ENCODE data around the gene CCL1.

CCL1 gene

DNA sequence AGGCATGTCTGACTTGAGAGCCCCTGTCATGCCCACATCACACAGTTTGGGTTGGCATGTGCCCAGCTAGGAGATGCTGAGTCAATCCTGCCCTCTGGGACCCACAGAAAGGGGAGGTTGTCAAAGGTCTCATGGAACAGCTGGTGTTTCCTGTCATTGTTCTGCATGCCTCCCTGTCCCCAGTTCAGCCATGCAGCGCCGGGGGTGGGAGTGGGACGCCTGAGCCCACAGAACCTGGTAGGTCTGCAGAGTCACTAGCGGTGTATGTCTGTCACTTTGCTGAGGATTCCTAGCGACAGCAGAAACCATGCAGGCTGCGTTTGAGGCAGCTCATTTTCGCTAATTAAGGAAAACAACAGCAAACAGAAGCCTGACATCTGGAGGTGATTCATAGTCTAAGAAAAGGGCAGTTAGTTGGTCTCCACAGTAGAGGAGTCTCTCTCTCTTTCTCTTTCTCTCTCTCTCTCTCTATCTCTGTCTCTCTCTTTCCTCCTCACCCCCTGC, 19.6 kb upstream of the CCL1 start:
- Histone ChIP-seq H3K9me3 (ENCODE audit: control insufficient read depth, insufficient read depth, low read length) (no peaks in the 10 kb centered on the region), H3K9ac (ENCODE audit: low read depth, low read length) (no peak overlapping the region), H3K27ac (ENCODE audit: low read depth, low read length) (no peak overlapping the region), H3K4me1 (ENCODE audit: control insufficient read depth, insufficient read depth, low read length) (0 out of 2 replicates have a peak, but pooled peaks cover 6% of the 10 kb centered on the region), H3K36me3 (ENCODE audit: control insufficient read depth, insufficient read depth, low read length) (no peaks in the 10 kb centered on the region), H3K4me3 (ENCODE audit: low read depth, low read length) (no peak overlapping the region), H3K27me3 (ENCODE audit: control insufficient read depth, insufficient read depth, low read length) (no peaks in the 10 kb centered on the region)

DNA sequence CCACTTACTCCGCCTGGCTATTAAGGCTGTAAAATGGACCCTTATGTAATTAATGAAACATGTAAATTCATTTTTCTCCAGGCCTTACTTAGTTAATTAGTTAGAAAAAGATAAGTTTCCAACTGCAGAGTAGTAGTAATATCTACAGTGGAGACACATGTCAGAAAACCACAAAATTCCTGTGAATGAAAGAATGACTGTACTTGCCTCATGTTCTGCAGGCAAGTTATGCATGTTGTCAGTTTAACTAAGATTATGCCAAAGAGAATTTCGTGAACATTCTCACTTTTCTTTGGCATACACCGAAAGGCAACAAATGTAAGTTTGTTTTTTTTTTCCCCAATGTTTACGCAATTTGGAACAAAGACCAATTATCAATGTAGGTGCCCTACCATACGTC, 16.8 kb upstream of the CCL1 start:
- no peak overlapping the region for H3K27ac ChIP-seq (ENCODE audit: low read depth, low read length)
- no peaks in the 10 kb centered on the region for H3K9me3 ChIP-seq (ENCODE audit: control insufficient read depth, insufficient read depth, low read length)
- 0 out of 2 replicates have a peak, but pooled peaks cover 6% of the 10 kb centered on the region for H3K4me1 ChIP-seq (ENCODE audit: control insufficient read depth, insufficient read depth, low read length)
- no peak overlapping the region for H3K4me3 ChIP-seq (ENCODE audit: low read depth, low read length)
- no peaks in the 10 kb centered on the region for H3K36me3 ChIP-seq (ENCODE audit: control insufficient read depth, insufficient read depth, low read length)
- no peaks in the 10 kb centered on the region for H3K27me3 ChIP-seq (ENCODE audit: control insufficient read depth, insufficient read depth, low read length)
- H3K9ac ChIP-seq (ENCODE audit: low read depth, low read length), result no peak overlapping the region

DNA sequence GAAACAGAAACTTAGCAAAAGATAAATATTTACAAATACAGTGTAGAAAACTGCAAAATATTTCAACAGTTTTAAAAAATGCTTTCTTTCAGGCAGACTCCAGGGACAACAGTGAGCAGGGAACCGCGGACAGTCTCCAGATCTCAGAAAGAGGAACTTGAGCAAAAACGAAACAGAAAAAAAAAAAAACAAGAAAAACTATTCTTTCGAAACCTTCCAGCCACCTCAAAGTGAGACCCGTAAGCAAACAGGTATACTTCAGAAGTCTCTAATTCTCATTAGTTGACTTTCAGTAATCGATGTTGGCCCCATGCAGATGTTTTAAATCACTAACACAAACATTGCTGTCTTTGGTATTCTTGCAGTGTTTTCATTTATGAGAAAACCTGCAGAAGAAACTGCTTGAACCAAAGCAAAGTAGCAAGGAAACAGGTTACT, 15.7 kb upstream of the CCL1 start:
- Histone ChIP-seq H3K4me3 (ENCODE audit: low read depth, low read length) (no peak overlapping the region), H3K27ac (ENCODE audit: low read depth, low read length) (no peak overlapping the region), H3K9ac (ENCODE audit: low read depth, low read length) (no peak overlapping the region), H3K36me3 (ENCODE audit: control insufficient read depth, insufficient read depth, low read length) (no peaks in the 10 kb centered on the region), H3K4me1 (ENCODE audit: control insufficient read depth, insufficient read depth, low read length) (peaks cover 9% of the 10 kb centered on the region), H3K9me3 (ENCODE audit: control insufficient read depth, insufficient read depth, low read length) (no peaks in the 10 kb centered on the region), H3K27me3 (ENCODE audit: control insufficient read depth, insufficient read depth, low read length) (no peaks in the 10 kb centered on the region)

DNA sequence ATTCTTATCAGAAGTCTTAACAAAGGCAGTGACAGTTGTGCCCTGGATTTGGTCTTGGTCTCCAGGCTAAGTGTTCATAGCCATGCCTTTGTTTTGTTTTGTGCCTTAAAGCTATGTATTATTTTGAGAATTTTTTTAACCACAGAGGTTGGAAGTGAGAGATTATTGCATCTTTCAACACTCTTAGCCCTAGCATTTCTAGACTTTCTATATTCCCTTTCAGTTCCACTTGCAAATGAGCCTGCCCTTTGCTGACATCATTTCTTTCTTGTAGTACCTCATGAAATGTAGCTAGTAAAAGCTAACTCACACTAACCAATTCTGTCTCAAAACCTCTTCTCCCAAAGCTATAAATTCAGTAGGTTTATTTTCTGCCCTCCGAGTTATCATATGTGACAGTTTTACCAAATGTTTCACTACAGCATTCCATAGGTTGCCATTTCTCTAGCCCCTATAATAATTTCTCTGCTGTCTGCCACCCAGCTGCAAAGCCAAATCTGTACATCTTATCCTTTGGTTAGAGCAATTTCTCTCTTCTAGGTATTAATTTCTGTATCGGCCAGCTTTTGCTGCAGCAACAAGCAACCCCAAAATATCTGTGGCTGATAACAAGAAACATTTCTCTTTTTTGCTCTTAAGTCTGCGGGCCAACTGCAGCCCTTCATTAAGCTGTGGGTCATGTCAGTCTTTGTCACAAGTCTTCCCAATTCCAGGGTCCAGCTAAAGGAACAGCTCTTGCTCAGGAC, 14.2 kb upstream of the CCL1 start:
- H3K36me3 ChIP-seq (ENCODE audit: control insufficient read depth, insufficient read depth, low read length), result no peaks in the 10 kb centered on the region
- H3K9ac ChIP-seq (ENCODE audit: low read depth, low read length), result no peak overlapping the region
- H3K4me3 ChIP-seq (ENCODE audit: low read depth, low read length), result no peak overlapping the region
- H3K4me1 ChIP-seq (ENCODE audit: control insufficient read depth, insufficient read depth, low read length), result peaks cover 9% of the 10 kb centered on the region
- H3K27me3 ChIP-seq (ENCODE audit: control insufficient read depth, insufficient read depth, low read length), result no peaks in the 10 kb centered on the region
- no peak overlapping the region for H3K27ac ChIP-seq (ENCODE audit: low read depth, low read length)
- H3K9me3 ChIP-seq (ENCODE audit: control insufficient read depth, insufficient read depth, low read length), result no peaks in the 10 kb centered on the region

DNA sequence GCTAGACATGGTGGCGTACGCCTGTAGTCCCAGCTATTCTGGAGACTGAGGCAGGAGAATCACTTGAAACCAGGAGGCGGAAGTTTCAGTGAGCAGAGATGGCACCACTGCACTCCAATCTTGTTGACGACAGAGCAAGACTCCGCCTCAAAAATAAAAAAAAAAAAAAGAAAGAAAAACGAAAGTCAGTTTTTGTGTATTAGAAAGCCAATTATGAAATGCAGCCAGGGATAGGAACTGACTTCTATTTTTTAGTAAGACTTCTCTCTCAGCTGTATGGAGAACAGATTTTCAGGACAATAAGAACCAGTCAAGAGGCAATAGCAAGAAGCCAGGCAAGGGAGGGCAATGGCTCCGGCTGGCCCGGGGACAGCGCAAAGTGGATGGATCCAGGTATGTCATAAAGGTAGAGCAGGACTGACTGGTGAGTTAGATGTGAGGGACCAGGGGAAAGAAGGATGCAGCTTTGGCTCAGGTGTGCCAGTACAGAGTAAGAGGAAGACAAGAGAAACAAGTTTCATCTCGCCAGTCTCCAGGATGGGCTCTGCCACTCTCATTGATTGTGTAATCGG, 12.5 kb upstream of the CCL1 start:
- Histone ChIP-seq H3K9ac (ENCODE audit: low read depth, low read length) (no peak overlapping the region), H3K27me3 (ENCODE audit: control insufficient read depth, insufficient read depth, low read length) (no peaks in the 10 kb centered on the region), H3K4me1 (ENCODE audit: control insufficient read depth, insufficient read depth, low read length) (peaks cover 9% of the 10 kb centered on the region), H3K27ac (ENCODE audit: low read depth, low read length) (no peak overlapping the region), H3K4me3 (ENCODE audit: low read depth, low read length) (no peak overlapping the region), H3K36me3 (ENCODE audit: control insufficient read depth, insufficient read depth, low read length) (no peaks in the 10 kb centered on the region), H3K9me3 (ENCODE audit: control insufficient read depth, insufficient read depth, low read length) (no peaks in the 10 kb centered on the region)

DNA sequence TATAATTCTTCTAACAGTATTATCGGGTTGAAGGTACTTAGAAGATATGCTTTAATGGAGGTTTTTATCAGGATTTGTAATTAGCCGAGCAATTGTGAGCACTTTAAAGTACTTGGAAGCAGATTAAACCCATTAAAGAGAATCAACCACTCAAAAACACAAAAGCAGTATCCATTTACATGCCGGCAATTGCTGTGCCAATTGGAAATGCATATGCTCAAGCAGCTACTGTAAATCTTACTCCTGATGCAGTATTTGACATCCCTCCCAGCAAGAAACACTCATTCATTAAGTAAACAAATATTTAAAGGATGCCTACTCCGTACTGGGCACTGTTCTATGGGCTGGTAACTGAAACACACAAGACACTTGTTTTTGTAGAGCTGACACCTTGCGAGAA, 11.4 kb upstream of the CCL1 start:
- no peak overlapping the region for H3K9ac ChIP-seq (ENCODE audit: low read depth, low read length)
- no peaks in the 10 kb centered on the region for H3K9me3 ChIP-seq (ENCODE audit: control insufficient read depth, insufficient read depth, low read length)
- H3K36me3 ChIP-seq (ENCODE audit: control insufficient read depth, insufficient read depth, low read length), result no peaks in the 10 kb centered on the region
- no peak overlapping the region for H3K4me3 ChIP-seq (ENCODE audit: low read depth, low read length)
- no peaks in the 10 kb centered on the region for H3K27me3 ChIP-seq (ENCODE audit: control insufficient read depth, insufficient read depth, low read length)
- peaks cover 9% of the 10 kb centered on the region for H3K4me1 ChIP-seq (ENCODE audit: control insufficient read depth, insufficient read depth, low read length)
- no peak overlapping the region for H3K27ac ChIP-seq (ENCODE audit: low read depth, low read length)

DNA sequence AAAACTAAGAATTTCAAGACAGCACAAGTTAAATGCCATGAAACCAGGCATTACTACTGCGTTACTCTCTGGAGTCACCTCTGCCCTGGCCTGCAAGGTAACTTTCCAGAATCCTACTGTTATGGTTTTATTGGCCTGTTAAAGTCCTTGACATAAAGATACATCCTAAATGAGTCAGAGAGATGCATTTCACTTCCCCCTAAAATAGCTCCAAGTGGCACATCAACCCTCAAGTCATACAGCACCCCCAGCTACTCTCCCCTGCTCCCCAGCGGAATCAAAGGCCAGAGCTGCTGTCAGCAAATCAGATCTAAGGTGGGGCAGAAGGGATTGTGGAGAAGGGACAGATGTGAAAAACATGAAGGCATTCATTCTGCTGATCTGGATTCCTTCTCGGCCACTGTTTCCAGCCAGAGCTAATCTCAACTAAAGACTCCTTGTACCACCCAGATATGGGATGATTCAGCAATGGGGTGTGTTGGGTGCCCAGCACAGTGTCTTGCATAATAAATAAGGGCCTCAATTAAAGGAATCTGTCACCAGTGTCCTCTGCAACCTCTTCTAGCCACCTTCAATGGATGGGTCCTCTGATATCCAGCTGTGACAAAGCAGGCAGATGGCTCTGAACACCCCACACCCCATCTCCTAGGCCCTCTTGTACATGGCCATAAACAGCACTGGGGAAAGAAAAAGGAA, 8.5 kb upstream of the CCL1 start:
- no peak overlapping the region for H3K4me3 ChIP-seq (ENCODE audit: low read depth, low read length)
- H3K9ac ChIP-seq (ENCODE audit: low read depth, low read length), result no peak overlapping the region
- H3K27me3 ChIP-seq (ENCODE audit: control insufficient read depth, insufficient read depth, low read length), result no peaks in the 10 kb centered on the region
- H3K9me3 ChIP-seq (ENCODE audit: control insufficient read depth, insufficient read depth, low read length), result no peaks in the 10 kb centered on the region
- H3K4me1 ChIP-seq (ENCODE audit: control insufficient read depth, insufficient read depth, low read length), result peaks cover 4% of the 10 kb centered on the region
- H3K27ac ChIP-seq (ENCODE audit: low read depth, low read length), result no peak overlapping the region
- H3K36me3 ChIP-seq (ENCODE audit: control insufficient read depth, insufficient read depth, low read length), result no peaks in the 10 kb centered on the region

DNA sequence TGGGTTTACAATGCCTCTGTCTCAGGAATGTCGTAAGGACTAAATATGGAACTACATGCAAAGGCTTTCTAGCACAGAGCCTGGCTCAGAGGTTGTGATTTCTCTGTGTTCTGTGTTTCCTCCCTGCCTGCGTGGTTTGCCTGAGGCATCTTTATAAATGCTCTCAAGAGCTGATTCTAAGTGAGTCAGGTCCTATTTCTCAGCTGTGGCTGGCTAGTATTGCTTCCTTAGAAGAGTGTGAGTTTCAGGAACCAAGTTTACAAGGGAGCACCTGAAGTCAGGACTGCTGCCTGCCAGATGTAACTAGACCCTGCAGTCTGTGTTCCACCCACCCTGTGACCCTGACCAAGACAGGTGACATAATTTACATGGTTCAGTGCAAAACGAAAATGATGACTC, 8.0 kb upstream of the CCL1 start:
- Histone ChIP-seq H3K27ac (ENCODE audit: low read depth, low read length) (no peak overlapping the region), H3K4me1 (ENCODE audit: control insufficient read depth, insufficient read depth, low read length) (peaks cover 4% of the 10 kb centered on the region), H3K9me3 (ENCODE audit: control insufficient read depth, insufficient read depth, low read length) (no peaks in the 10 kb centered on the region), H3K27me3 (ENCODE audit: control insufficient read depth, insufficient read depth, low read length) (no peaks in the 10 kb centered on the region), H3K4me3 (ENCODE audit: low read depth, low read length) (no peak overlapping the region), H3K36me3 (ENCODE audit: control insufficient read depth, insufficient read depth, low read length) (no peaks in the 10 kb centered on the region), H3K9ac (ENCODE audit: low read depth, low read length) (no peak overlapping the region)

DNA sequence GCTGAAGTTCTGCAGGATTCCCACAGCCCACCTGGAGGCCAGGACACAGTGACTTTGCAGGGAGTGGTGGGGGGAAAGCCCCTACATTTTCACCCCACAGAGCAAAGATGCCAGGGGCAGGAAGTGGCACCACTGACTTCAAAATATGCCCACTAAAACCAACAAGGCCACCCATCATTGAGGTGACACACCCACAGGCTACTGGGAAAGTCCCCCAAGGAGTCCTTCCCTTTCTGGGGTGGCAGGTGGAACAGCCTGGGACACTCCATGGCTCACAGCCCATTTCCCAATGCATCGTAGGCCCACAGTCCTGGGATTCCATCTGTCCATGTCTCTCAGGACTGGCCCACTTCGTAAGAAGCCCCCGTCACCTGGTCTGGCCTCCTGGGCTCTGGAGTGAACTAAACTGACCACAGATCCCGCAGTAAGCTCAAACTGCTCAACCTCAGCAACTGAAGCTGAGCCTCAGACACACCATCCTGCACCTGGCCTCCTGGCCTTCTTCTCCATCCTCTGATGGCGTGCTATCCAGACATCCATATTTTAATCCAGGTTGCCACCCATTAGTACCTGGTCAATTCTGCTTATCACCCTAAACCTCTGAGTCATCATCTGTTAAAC, 7.5 kb upstream of the CCL1 start:
- no peaks in the 10 kb centered on the region for H3K9me3 ChIP-seq (ENCODE audit: control insufficient read depth, insufficient read depth, low read length)
- peaks cover 4% of the 10 kb centered on the region for H3K4me1 ChIP-seq (ENCODE audit: control insufficient read depth, insufficient read depth, low read length)
- no peak overlapping the region for H3K4me3 ChIP-seq (ENCODE audit: low read depth, low read length)
- H3K27me3 ChIP-seq (ENCODE audit: control insufficient read depth, insufficient read depth, low read length), result no peaks in the 10 kb centered on the region
- no peak overlapping the region for H3K9ac ChIP-seq (ENCODE audit: low read depth, low read length)
- no peaks in the 10 kb centered on the region for H3K36me3 ChIP-seq (ENCODE audit: control insufficient read depth, insufficient read depth, low read length)
- H3K27ac ChIP-seq (ENCODE audit: low read depth, low read length), result no peak overlapping the region

DNA sequence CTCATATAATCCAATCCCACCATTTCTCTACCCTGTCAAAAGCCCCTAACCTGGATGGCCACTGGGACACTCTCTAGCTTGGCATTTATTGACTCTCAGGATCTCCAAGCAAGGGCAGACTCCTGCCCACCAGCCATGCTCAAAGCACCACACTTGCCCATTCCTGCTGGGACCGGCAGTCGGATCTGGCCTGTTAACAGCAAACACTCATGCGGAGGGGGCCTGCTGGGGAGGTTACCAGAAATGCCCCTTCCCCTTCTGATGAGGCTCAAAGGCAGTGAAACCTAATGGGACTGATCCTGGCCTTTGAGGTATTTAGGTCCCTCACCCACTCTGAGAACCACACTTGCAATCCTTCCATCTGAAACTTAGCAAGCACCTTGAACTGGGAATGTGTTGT, 6.5 kb upstream of the CCL1 start:
- no peak overlapping the region for H3K27ac ChIP-seq (ENCODE audit: low read depth, low read length)
- peaks cover 2% of the 10 kb centered on the region for H3K4me1 ChIP-seq (ENCODE audit: control insufficient read depth, insufficient read depth, low read length)

More for the DNA sequence above, 6.5 kb upstream of the CCL1 start:
- Histone ChIP-seq H3K4me3 (ENCODE audit: low read depth, low read length) (no peak overlapping the region), H3K36me3 (ENCODE audit: control insufficient read depth, insufficient read depth, low read length) (no peaks in the 10 kb centered on the region), H3K9me3 (ENCODE audit: control insufficient read depth, insufficient read depth, low read length) (no peaks in the 10 kb centered on the region), H3K27me3 (ENCODE audit: control insufficient read depth, insufficient read depth, low read length) (no peaks in the 10 kb centered on the region), H3K9ac (ENCODE audit: low read depth, low read length) (no peak overlapping the region)
